NCI-H748 treated with DMSO at 0.1 percent for 48 hours (cell line): Measurements from ENCODE around the gene GPC5.
"Not testable (repeated sequence)": the region's sequence is repeated elsewhere in the genome, so short reads cannot be mapped to it uniquely, and the experiment has no call there.

Experiments used
- DNase-seq: peaks from one replicate; lab custom pipeline; 2025; lab: John Stamatoyannopoulos, UW

GPC5 gene

GRCh38 chr13:91649456-91649855, 251.0 kb downstream of the GPC5 start:
- no peak for DNase-seq

- DNase-seq: no peak
These were observed 254.2 kb downstream of the GPC5 start for GRCh38 chr13:91652404-91653301.

- DNase-seq: no peak
These were observed 257.3 kb downstream of the GPC5 start for GRCh38 chr13:91655731-91656130.

- DNase-seq: no peak
These were observed 258.9 kb downstream of the GPC5 start for GRCh38 chr13:91657283-91657682.

GRCh38 chr13:91659256-91660075, 261.0 kb downstream of the GPC5 start:
- peak; percentile 22 for DNase-seq

- DNase-seq: no peak
These were observed 261.6 kb downstream of the GPC5 start for GRCh38 chr13:91660076-91660415.

GRCh38 chr13:91661692-91662490, 263.5 kb downstream of the GPC5 start:
- no peak for DNase-seq

GRCh38 chr13:91664039-91664438, 265.6 kb downstream of the GPC5 start:
- DNase-seq: no peak

- no peak for DNase-seq
These were observed 269.1 kb downstream of the GPC5 start for GRCh38 chr13:91667486-91667885.

- no peak for DNase-seq
These were observed 270.6 kb downstream of the GPC5 start for GRCh38 chr13:91668866-91669495.

GRCh38 chr13:91674347-91674746, 275.9 kb downstream of the GPC5 start:
- DNase-seq: not testable (repeated sequence)

GRCh38 chr13:91684746-91685145, 286.3 kb downstream of the GPC5 start:
- DNase-seq: no peak

GRCh38 chr13:91690944-91691343, 292.5 kb downstream of the GPC5 start:
- DNase-seq: no peak

- no peak for DNase-seq
These were observed 295.0 kb downstream of the GPC5 start for GRCh38 chr13:91693466-91693865.

GRCh38 chr13:91698308-91698707, 299.9 kb downstream of the GPC5 start:
- DNase-seq: no peak

GRCh38 chr13:91698767-91699166, 300.3 kb downstream of the GPC5 start:
- no peak for DNase-seq

- DNase-seq: no peak
These were observed 301.4 kb downstream of the GPC5 start for GRCh38 chr13:91699863-91700262.

GRCh38 chr13:91701975-91702374, 303.6 kb downstream of the GPC5 start:
- DNase-seq: no peak

GRCh38 chr13:91702411-91702810, 304.0 kb downstream of the GPC5 start:
- no peak for DNase-seq

GRCh38 chr13:91704398-91704797, 306.0 kb downstream of the GPC5 start:
- DNase-seq: no peak

GRCh38 chr13:91708558-91708957, 310.1 kb downstream of the GPC5 start:
- no peak for DNase-seq

- no peak for DNase-seq
These were observed 310.8 kb downstream of the GPC5 start for GRCh38 chr13:91709180-91709579.
